Measurements from ENCODE around the gene LPAR3.

Gene LPAR3

GRCh38 chr1:84823991-84824390, 69.0 kb downstream of the LPAR3 start:
- H3K4me3 ChIP-seq = no peak overlapping the region
- DNase-seq = no peak
- intact Hi-C loops (cut with DNase I; ENCODE audit: low total_unique reads) = no loop called here
- no peaks in the 10 kb centered on the region for H3K27me3 ChIP-seq
- no peaks in the 10 kb centered on the region for H3K9me3 ChIP-seq
- TF ChIP-seq CTCF (IDR thresholded peaks at IDR 0.05) = no peak
- no peaks in the 10 kb centered on the region for H3K4me1 ChIP-seq
- H3K36me3 ChIP-seq = no peaks in the 10 kb centered on the region
- no peak overlapping the region for H3K27ac ChIP-seq

- no peaks in the 10 kb centered on the region for H3K36me3 ChIP-seq
- no peaks in the 10 kb centered on the region for H3K4me1 ChIP-seq
- H3K4me3 ChIP-seq = no peak overlapping the region
- H3K9me3 ChIP-seq = no peaks in the 10 kb centered on the region
- no peak for DNase-seq
- intact Hi-C loops (cut with DNase I; ENCODE audit: low total_unique reads) = no loop called here
- TF ChIP-seq CTCF (IDR thresholded peaks at IDR 0.05) = no peak
- H3K27me3 ChIP-seq = no peaks in the 10 kb centered on the region
- H3K27ac ChIP-seq = no peak overlapping the region
Observed at GRCh38 chr1:84823511-84823910, 69.5 kb downstream of the LPAR3 start.

GRCh38 chr1:84810343-84810742, 82.7 kb downstream of the LPAR3 start:
- no peaks in the 10 kb centered on the region for H3K4me1 ChIP-seq
- intact Hi-C loops (cut with DNase I; ENCODE audit: low total_unique reads) = no loop called here
- no peaks in the 10 kb centered on the region for H3K27me3 ChIP-seq
- no peak for TF ChIP-seq CTCF (IDR thresholded peaks at IDR 0.05)
- no peaks in the 10 kb centered on the region for H3K9me3 ChIP-seq
- H3K4me3 ChIP-seq = no peak overlapping the region
- no peak overlapping the region for H3K27ac ChIP-seq
- no peak for DNase-seq
- H3K36me3 ChIP-seq = no peaks in the 10 kb centered on the region

- intact Hi-C loops (cut with DNase I; ENCODE audit: low total_unique reads) = no loop called here
- no peaks in the 10 kb centered on the region for H3K36me3 ChIP-seq
- H3K4me3 ChIP-seq = no peak overlapping the region
- no peaks in the 10 kb centered on the region for H3K4me1 ChIP-seq
- H3K27me3 ChIP-seq = no peaks in the 10 kb centered on the region
- H3K27ac ChIP-seq = no peak overlapping the region
- no peaks in the 10 kb centered on the region for H3K9me3 ChIP-seq
- no peak for DNase-seq
- no peak for TF ChIP-seq CTCF (IDR thresholded peaks at IDR 0.05)
Observed at GRCh38 chr1:84809023-84809422, 84.0 kb downstream of the LPAR3 start.

- no peaks in the 10 kb centered on the region for H3K9me3 ChIP-seq
- H3K4me3 ChIP-seq = no peak overlapping the region
- intact Hi-C loops (cut with DNase I; ENCODE audit: low total_unique reads) = no loop called here
- no peak overlapping the region for H3K27ac ChIP-seq
- no peaks in the 10 kb centered on the region for H3K36me3 ChIP-seq
- no peaks in the 10 kb centered on the region for H3K27me3 ChIP-seq
- no peaks in the 10 kb centered on the region for H3K4me1 ChIP-seq
- no peak for DNase-seq
- TF ChIP-seq CTCF (IDR thresholded peaks at IDR 0.05) = no peak
Observed at GRCh38 chr1:84803604-84804003, 89.4 kb downstream of the LPAR3 start.

- Histone ChIP-seq H3K4me3 (no peak overlapping the region), H3K9me3 (no peaks in the 10 kb centered on the region), H3K36me3 (no peaks in the 10 kb centered on the region), H3K4me1 (no peaks in the 10 kb centered on the region), H3K27ac (no peak overlapping the region), H3K27me3 (no peaks in the 10 kb centered on the region)
- no peak for DNase-seq
- intact Hi-C loops (cut with DNase I; ENCODE audit: low total_unique reads) = no loop called here
- no peak for TF ChIP-seq CTCF (IDR thresholded peaks at IDR 0.05)
Observed at GRCh38 chr1:84802567-84803232, 90.3 kb downstream of the LPAR3 start.

Measured in tibial artery (tissue), 4 donors.